NCI-H748 (cell line): Measurements from ENCODE around the gene GPATCH8.

Experiments used
- DNase-seq: peaks from one replicate; lab custom pipeline; 2025; ENCODE audit not compliant: unreplicated experiment; lab: John Stamatoyannopoulos, UW

Gene GPATCH8

DNA sequence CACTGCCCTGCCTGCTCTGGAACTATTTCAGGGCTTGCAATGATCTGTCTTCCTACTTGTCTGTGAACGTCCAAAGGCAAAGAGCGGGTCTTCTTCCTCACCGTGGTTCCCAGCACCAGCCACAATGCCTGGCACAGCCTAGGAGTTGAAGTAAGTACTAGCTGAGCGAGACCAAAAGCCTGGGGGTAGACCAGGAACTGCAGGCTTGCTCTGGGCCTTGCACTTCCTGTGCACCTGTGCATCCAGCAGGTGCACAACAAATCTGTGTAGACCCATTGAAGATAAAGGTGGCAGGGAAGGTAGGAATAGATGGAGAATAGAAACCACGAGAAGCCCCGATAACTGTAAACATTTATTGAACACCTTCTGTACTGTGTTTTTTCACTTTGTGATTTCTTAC is 144.2 kb downstream of the GPATCH8 start:
- no peak for DNase-seq

DNA sequence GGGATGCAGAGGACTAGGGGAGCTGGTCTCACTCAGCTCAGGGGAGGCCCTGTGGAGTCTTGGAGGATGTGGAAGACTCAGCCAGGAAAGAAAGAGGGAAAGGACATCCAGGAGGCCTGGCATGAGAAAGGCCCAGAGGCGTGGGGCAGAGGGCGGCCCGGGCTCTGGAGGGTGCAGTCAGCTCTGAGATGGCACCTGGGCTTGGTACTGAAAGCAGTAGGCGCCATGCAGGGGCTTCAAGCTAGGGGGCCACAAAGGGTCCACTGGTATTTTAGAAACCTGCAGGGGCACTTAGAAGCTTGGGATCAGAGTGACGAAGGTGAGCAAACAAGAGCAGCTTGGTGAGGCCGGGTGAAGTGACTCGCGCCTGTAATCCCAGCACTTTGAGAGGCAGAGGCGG is 145.1 kb downstream of the GPATCH8 start:
- no peak for DNase-seq

DNA sequence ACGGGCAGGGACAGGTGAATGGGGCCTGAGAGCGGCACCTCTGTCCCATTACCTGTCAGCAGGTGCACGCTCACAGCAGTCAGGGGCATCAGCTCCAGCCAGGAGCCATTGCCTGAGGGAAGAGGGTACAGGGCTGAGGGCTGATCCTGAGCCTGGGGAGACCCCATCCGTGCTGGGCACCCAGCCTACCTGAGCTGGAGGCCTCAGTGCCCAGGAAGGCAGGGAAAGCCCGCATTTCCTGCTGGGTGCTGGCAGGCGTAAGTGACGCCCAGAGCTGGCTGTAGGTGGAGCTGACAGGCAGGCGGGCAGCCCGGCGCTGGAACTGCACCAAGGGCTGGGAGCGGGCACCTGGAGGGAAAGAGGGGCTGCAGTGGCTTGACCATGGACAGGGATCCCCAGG is 147.0 kb downstream of the GPATCH8 start:
- no peak for DNase-seq

DNA sequence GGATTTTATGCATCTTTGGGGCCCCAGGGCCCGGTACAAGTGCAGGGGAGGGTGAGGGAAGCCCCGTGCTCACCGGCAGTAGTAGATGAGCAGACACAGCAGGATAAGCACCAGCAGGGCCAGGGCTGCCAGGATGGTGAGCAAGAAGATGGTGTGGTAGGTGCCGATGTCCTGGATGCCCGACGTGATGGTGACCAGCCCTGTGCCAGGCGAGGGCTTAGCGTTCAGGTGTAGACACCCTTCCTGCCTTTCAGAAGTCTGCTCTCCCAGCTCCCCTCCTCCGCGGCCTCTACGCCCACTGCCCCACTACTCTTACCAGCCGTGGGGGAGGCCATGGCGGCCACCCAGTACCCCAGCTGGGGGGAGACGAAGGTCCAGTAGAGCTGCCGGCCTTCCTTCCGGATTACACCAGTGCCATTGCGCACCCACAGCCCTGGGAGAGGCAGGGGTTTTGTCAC is 147.5 kb downstream of the GPATCH8 start:
- DNase-seq = no peak

GRCh38 chr17:44354582-44355561 is 148.3 kb downstream of the GPATCH8 start:
- peak; percentile 54 for DNase-seq

GRCh38 chr17:44353672-44354331 is 149.4 kb downstream of the GPATCH8 start:
- peak; percentile 80 for DNase-seq

DNA sequence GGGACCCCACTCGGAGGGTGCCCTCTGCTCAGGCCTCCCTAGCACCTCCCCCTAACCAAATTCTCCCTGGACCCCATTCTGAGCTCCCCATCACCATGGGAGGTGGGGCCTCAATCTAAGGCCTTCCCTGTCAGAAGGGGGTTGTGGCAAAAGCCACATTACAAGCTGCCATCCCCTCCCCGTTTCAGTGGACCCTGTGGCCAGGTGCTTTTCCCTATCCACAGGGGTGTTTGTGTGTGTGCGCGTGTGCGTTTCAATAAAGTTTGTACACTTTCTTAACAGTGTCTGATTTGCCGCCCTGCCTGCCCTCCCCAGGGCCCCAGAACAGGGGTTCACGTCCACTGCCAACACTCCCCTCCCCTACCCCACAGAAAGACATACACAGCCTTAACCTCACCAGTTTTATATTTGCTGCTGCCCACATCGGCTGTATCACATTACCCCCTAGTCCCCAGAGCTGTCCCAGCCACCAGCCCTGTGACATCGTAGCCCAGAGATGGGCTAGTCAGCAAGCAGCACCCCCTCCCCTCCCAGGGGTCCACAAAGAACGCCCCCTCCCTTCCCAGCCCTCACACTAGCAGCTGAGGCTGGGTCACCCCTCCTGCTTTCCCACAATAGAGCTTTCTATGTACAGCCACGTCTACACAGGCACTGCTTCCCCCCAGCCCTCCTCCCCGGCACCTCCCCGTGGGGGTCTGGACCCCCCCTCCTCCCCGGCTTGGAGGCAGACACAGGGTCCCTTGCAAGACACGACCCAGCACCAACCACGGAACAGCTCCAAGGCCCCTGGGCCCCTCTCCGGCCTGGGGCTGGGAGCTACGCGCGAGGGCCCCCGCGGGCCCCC is 150.2 kb downstream of the GPATCH8 start:
- no peak for DNase-seq

GRCh38 chr17:44351961-44352827 is 151.0 kb downstream of the GPATCH8 start:
- no peak for DNase-seq

DNA sequence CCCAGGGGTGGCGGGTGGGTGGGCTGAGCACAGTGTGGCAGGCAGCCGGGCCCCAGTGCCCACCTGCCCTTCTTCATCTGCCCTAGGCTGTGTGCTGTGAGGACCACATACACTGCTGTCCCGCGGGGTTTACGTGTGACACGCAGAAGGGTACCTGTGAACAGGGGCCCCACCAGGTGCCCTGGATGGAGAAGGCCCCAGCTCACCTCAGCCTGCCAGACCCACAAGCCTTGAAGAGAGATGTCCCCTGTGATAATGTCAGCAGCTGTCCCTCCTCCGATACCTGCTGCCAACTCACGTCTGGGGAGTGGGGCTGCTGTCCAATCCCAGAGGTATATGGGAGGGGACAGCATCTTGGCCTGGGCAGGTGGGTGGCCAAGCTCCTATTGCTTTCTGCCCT is 151.7 kb downstream of the GPATCH8 start:
- DNase-seq = no peak

GRCh38 chr17:44350733-44351226 is 152.4 kb downstream of the GPATCH8 start:
- peak; percentile 67 for DNase-seq

DNA sequence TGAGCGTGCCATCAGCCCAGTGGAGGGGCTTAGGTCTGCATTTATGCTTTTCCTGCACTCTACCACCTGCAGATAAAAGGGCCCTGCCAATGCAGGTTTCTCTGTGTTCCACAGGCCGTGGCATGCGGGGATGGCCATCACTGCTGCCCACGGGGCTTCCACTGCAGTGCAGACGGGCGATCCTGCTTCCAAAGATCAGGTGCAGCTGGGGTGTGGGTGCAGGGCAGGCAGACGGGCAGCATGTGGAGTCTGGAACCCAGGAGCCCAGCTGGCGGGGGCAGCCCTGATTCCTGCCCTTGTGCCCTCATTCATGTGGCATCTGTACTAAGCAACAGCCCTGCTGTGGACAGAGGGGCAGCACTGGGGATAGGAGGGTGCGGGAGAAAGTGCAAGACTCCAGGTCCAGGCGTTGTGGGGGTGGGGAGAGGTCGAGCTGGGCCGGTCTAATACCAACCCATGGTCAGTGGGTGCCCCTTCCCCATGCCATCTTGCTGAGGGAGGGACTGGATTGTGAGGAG is 153.6 kb downstream of the GPATCH8 start:
- DNase-seq = no peak

DNA sequence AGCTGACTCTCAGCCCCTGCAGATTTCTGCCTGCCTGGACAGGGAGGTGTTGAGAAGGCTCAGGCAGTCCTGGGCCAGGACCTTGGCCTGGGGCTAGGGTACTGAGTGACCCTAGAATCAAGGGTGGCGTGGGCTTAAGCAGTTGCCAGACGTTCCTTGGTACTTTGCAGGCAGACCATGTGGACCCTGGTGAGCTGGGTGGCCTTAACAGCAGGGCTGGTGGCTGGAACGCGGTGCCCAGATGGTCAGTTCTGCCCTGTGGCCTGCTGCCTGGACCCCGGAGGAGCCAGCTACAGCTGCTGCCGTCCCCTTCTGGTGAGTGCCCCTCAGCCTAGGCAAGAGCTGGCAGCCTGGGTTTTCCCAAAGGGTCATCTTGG is 154.2 kb downstream of the GPATCH8 start:
- DNase-seq = no peak

GRCh38 chr17:44348234-44348987 is 154.8 kb downstream of the GPATCH8 start:
- no peak for DNase-seq
